Sigmoid colon (tissue), 4 donors: ENCODE results near the gene DHCR7.

Source experiments
- CTCF ChIP-seq, 4 experiments: fragments of 450-650 bp in 3 of 4; fragments of 200-600 bp in 1 of 4; IDR thresholded peaks; one replicate each; pipeline ENCODE4 v1.5.1; 2016 to 2019; ENCODE audit warnings: antibody characterized with exemption in 4 of 4, mild to moderate bottlenecking in 3 of 4, moderate library complexity in 2 of 4
- POLR2A ChIP-seq, 2 donors: fragments of 450-650 bp; IDR thresholded peaks; one replicate each; pipeline ENCODE4 v1.6.1; 2016; ENCODE audit warnings: antibody characterized with exemption in 2 of 2, mild to moderate bottlenecking in 2 of 2, moderate library complexity in 2 of 2
- POLR2AphosphoS5 ChIP-seq, 4 donors: sonication (generic); formaldehyde crosslinking; IDR thresholded peaks; one replicate each; pipeline ENCODE4 v1.6.1; 2017; ENCODE audit warnings: antibody characterized with exemption in 4 of 4

GRCh38 chr11:71456294-71456693, 8.1 kb upstream of the DHCR7 start:
- TF ChIP-seq POLR2AphosphoS5 (IDR thresholded peaks at IDR 0.05) (no peak), CTCF (IDR thresholded peaks at IDR 0.05) (no peak), POLR2A (IDR thresholded peaks at IDR 0.05) (no peak)
